Astrocyte of the spinal cord (primary cell): ENCODE results near the gene RTL9.

Source experiments
- DNase-seq: peaks from one replicate; pipeline ENCODE4 v3.0.0; 2011; ENCODE audit warnings: low read depth, low spot score
- H3K4me3 ChIP-seq: 2 replicates; pipeline ENCODE4 v1.5.1; 2011; ENCODE audit warnings: low read depth, mild to moderate bottlenecking, low read length, moderate library complexity
- CTCF ChIP-seq: IDR thresholded peaks from 2 replicates; pipeline ENCODE4 v1.5.1; 2012; ENCODE audit warnings: low read depth, mild to moderate bottlenecking, low read length, inconsistent platforms
- in situ Hi-C: cut with HindIII; loops from 2 replicates; pipeline ENCODE4 v1.10.0; 2017; ENCODE audit warnings: low sequenced_read_pairs

Gene RTL9

GRCh38 chrX:110381216-110381615 lies 22.6 kb downstream of the RTL9 start:
- in situ Hi-C loops = no loop called here
- no peak overlapping the region for H3K4me3 ChIP-seq
- DNase-seq = peak; percentile 27
- TF ChIP-seq CTCF = no peak

- DNase-seq = peak; percentile 68
- no peak for TF ChIP-seq CTCF
- no peak overlapping the region for H3K4me3 ChIP-seq
- in situ Hi-C loops = no loop called here
These were observed 24.8 kb downstream of the RTL9 start for GRCh38 chrX:110383414-110383813.

- no peak overlapping the region for H3K4me3 ChIP-seq
- peak; percentile 42 for DNase-seq
- TF ChIP-seq CTCF = no peak
- in situ Hi-C loops = no loop called here
These were observed 25.8 kb downstream of the RTL9 start for GRCh38 chrX:110384490-110384889.

- no peak for TF ChIP-seq CTCF
- no peak for DNase-seq
- in situ Hi-C loops = no loop called here
- no peak overlapping the region for H3K4me3 ChIP-seq
These were observed 30.9 kb downstream of the RTL9 start for GRCh38 chrX:110389570-110389969.

- in situ Hi-C loops = no loop called here
- DNase-seq = no peak
- H3K4me3 ChIP-seq = no peak overlapping the region
- no peak for TF ChIP-seq CTCF
These were observed 32.4 kb downstream of the RTL9 start for GRCh38 chrX:110391086-110391485.

- no peak for TF ChIP-seq CTCF
- DNase-seq = peak; percentile 58
- H3K4me3 ChIP-seq = no peak overlapping the region
- in situ Hi-C loops = no loop called here
These were observed 36.0 kb downstream of the RTL9 start for GRCh38 chrX:110394651-110395050.

GRCh38 chrX:110395877-110396276 lies 37.2 kb downstream of the RTL9 start:
- in situ Hi-C loops = no loop called here
- no peak overlapping the region for H3K4me3 ChIP-seq
- no peak for TF ChIP-seq CTCF
- DNase-seq = no peak
